ENCODE data around the gene TASOR. TPM values are rescaled to one million over a fixed set of nuclear protein-coding genes. Genes with fewer than 3 reads are reported as not detected.

Gene TASOR
- polyA plus RNA-seq, 1 donor from 2014 or later: 84.8 TPM

GRCh38 chr3:56645407-56645806 is 37.7 kb downstream of the TASOR start:
- Histone ChIP-seq H3K9ac (ENCODE audit: low read length) (no peak overlapping the region), H3K4me2 (ENCODE audit: low read length) (no peak overlapping the region), H4K20me1 (ENCODE audit: insufficient read depth) (no peaks in the 10 kb centered on the region), H3F3A (ENCODE audit: insufficient read depth, low read length, poor library complexity, severe bottlenecking) (no peaks in the 10 kb centered on the region), H2AFZ (ENCODE audit: low read depth, low read length) (no peak overlapping the region), H3K36me3 (ENCODE audit: insufficient read depth, low read length) (peaks cover 24% of the 10 kb centered on the region), H3K9me2 (ENCODE audit: insufficient read depth, low read length) (no peaks in the 10 kb centered on the region), H3K27ac (ENCODE audit: low read length) (no peak overlapping the region), H3K4me3 (ENCODE audit: low read length) (no peak overlapping the region), H3K9me3 (ENCODE audit: low read length) (no peaks in the 10 kb centered on the region), H3K27me3 (ENCODE audit: insufficient read depth, low read depth, low read length) (no peaks in the 10 kb centered on the region), H3K79me2 (replicated peaks; ENCODE audit: insufficient read depth, low read length) (no peaks in the 10 kb centered on the region)
- TF ChIP-seq RAD21 (conservative IDR thresholded peaks at IDR 0.05): no peak
- no peak for TF ChIP-seq POLR2AphosphoS5 (IDR thresholded peaks at IDR 0.05)
- TF ChIP-seq, protein P1, sequence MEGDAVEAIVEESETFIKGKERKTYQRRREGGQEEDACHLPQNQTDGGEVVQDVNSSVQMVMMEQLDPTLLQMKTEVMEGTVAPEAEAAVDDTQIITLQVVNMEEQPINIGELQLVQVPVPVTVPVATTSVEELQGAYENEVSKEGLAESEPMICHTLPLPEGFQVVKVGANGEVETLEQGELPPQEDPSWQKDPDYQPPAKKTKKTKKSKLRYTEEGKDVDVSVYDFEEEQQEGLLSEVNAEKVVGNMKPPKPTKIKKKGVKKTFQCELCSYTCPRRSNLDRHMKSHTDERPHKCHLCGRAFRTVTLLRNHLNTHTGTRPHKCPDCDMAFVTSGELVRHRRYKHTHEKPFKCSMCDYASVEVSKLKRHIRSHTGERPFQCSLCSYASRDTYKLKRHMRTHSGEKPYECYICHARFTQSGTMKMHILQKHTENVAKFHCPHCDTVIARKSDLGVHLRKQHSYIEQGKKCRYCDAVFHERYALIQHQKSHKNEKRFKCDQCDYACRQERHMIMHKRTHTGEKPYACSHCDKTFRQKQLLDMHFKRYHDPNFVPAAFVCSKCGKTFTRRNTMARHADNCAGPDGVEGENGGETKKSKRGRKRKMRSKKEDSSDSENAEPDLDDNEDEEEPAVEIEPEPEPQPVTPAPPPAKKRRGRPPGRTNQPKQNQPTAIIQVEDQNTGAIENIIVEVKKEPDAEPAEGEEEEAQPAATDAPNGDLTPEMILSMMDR (IDR thresholded peaks at IDR 0.05; ENCODE audit: poor library complexity, severe bottlenecking): no peak
- no peak for TF ChIP-seq MXI1 (conservative IDR thresholded peaks at IDR 0.05; ENCODE audit: poor library complexity, severe bottlenecking)
- no peak for TF ChIP-seq TAF1 (IDR thresholded peaks at IDR 0.05; ENCODE audit: low read depth)
- TF ChIP-seq, protein P2, sequence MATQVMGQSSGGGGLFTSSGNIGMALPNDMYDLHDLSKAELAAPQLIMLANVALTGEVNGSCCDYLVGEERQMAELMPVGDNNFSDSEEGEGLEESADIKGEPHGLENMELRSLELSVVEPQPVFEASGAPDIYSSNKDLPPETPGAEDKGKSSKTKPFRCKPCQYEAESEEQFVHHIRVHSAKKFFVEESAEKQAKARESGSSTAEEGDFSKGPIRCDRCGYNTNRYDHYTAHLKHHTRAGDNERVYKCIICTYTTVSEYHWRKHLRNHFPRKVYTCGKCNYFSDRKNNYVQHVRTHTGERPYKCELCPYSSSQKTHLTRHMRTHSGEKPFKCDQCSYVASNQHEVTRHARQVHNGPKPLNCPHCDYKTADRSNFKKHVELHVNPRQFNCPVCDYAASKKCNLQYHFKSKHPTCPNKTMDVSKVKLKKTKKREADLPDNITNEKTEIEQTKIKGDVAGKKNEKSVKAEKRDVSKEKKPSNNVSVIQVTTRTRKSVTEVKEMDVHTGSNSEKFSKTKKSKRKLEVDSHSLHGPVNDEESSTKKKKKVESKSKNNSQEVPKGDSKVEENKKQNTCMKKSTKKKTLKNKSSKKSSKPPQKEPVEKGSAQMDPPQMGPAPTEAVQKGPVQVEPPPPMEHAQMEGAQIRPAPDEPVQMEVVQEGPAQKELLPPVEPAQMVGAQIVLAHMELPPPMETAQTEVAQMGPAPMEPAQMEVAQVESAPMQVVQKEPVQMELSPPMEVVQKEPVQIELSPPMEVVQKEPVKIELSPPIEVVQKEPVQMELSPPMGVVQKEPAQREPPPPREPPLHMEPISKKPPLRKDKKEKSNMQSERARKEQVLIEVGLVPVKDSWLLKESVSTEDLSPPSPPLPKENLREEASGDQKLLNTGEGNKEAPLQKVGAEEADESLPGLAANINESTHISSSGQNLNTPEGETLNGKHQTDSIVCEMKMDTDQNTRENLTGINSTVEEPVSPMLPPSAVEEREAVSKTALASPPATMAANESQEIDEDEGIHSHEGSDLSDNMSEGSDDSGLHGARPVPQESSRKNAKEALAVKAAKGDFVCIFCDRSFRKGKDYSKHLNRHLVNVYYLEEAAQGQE (IDR thresholded peaks at IDR 0.05; ENCODE audit: borderline replicate concordance): no peak
- TF ChIP-seq EZH2 (IDR thresholded peaks at IDR 0.05; ENCODE audit: borderline replicate concordance, insufficient read depth, low read length, poor library complexity, severe bottlenecking): no peak
- no peak for TF ChIP-seq SMC3 (conservative IDR thresholded peaks at IDR 0.05; ENCODE audit: poor library complexity)
- no peak for TF ChIP-seq EP300 (conservative IDR thresholded peaks at IDR 0.05; ENCODE audit: poor library complexity, severe bottlenecking)

GRCh38 chr3:56633602-56634535 is 49.2 kb downstream of the TASOR start:
- Histone ChIP-seq H3K9me2 (ENCODE audit: insufficient read depth, low read length) (no peaks in the 10 kb centered on the region), H3K4me3 (ENCODE audit: low read length) (no peak overlapping the region), H3K9ac (ENCODE audit: low read length) (no peak overlapping the region), H3K27ac (ENCODE audit: low read length) (no peak overlapping the region), H3K4me2 (ENCODE audit: low read length) (no peak overlapping the region), H3K79me2 (replicated peaks; ENCODE audit: insufficient read depth, low read length) (no peaks in the 10 kb centered on the region), H3K36me3 (ENCODE audit: insufficient read depth, low read length) (peaks cover 2% of the 10 kb centered on the region), H2AFZ (ENCODE audit: low read depth, low read length) (no peak overlapping the region), H4K20me1 (ENCODE audit: insufficient read depth) (no peaks in the 10 kb centered on the region), H3F3A (ENCODE audit: insufficient read depth, low read length, poor library complexity, severe bottlenecking) (no peaks in the 10 kb centered on the region), H3K27me3 (ENCODE audit: insufficient read depth, low read depth, low read length) (no peaks in the 10 kb centered on the region), H3K9me3 (ENCODE audit: low read length) (no peaks in the 10 kb centered on the region)
- TF ChIP-seq, protein P1 (IDR thresholded peaks at IDR 0.05; ENCODE audit: poor library complexity, severe bottlenecking): no peak
- TF ChIP-seq RAD21 (conservative IDR thresholded peaks at IDR 0.05): no peak
- no peak for TF ChIP-seq TAF1 (IDR thresholded peaks at IDR 0.05; ENCODE audit: low read depth)
- TF ChIP-seq, protein P2 (IDR thresholded peaks at IDR 0.05; ENCODE audit: borderline replicate concordance): no peak
- no peak for TF ChIP-seq POLR2AphosphoS5 (IDR thresholded peaks at IDR 0.05)
- TF ChIP-seq EZH2 (IDR thresholded peaks at IDR 0.05; ENCODE audit: borderline replicate concordance, insufficient read depth, low read length, poor library complexity, severe bottlenecking): no peak
- no peak for TF ChIP-seq EP300 (conservative IDR thresholded peaks at IDR 0.05; ENCODE audit: poor library complexity, severe bottlenecking)
- no peak for TF ChIP-seq SMC3 (conservative IDR thresholded peaks at IDR 0.05; ENCODE audit: poor library complexity)
- TF ChIP-seq MXI1 (conservative IDR thresholded peaks at IDR 0.05; ENCODE audit: poor library complexity, severe bottlenecking): no peak
